DND-41 (cell line): ENCODE measurements around the gene ARHGAP24.
A peak's percentile ranks its signal among the peaks of the same experiment; 100 is the strongest.
"Not testable (repeated sequence)": the region's sequence is repeated elsewhere in the genome, so short reads cannot be mapped to it uniquely, and the experiment has no call there.

Experiments used
- ATAC-seq: fragments of 200-7000 bp; cut with Tn5 transposase; 3 replicates; pipeline ENCODE4 v1.9.1; 2021; ENCODE audit warnings: low read depth; ENCODE audit not compliant: insufficient read depth
- DNase-seq: peaks from one replicate; pipeline ENCODE4 v3.0.0-alpha.2; 2020
- H2AFZ ChIP-seq: 2 replicates; pipeline ENCODE4 v1.6.0; 2012; ENCODE audit warnings: low read depth, low read length
- H3K27ac ChIP-seq: 2 replicates; pipeline ENCODE4 v1.5.1; 2012; ENCODE audit warnings: low read length, inconsistent platforms
- H3K27me3 ChIP-seq: fragments of 200-600 bp; sonication (generic); 2 replicates; pipeline ENCODE4 v1.6.0; 2012; ENCODE audit warnings: low read length, mild to moderate bottlenecking, inconsistent platforms; ENCODE audit not compliant: insufficient read depth, poor library complexity
- H3K36me3 ChIP-seq: 2 replicates; pipeline ENCODE4 v1.5.1; 2012; ENCODE audit warnings: low read length, inconsistent platforms; ENCODE audit not compliant: insufficient read depth
- H3K4me1 ChIP-seq: 2 replicates; pipeline ENCODE4 v1.5.1; 2012; ENCODE audit warnings: mild to moderate bottlenecking, low read length; ENCODE audit not compliant: insufficient read depth
- H3K4me2 ChIP-seq: 2 replicates; pipeline ENCODE4 v1.6.0; 2012; ENCODE audit warnings: mild to moderate bottlenecking, moderate library complexity, low read length, inconsistent platforms; ENCODE audit not compliant: insufficient read depth
- H3K4me3 ChIP-seq, 2 experiments: fragments of 200-600 bp in 1 of 2; shearing (Covaris generic) in 1 of 2; 2 replicates each; pipeline ENCODE4 v1.5.1; 2012 to 2016; ENCODE audit warnings: inconsistent platforms in 2 of 2, low read length in 2 of 2, mild to moderate bottlenecking in 2 of 2, low read depth in 1 of 2, moderate library complexity in 1 of 2
- H3K79me2 ChIP-seq: 2 replicates; pipeline ENCODE4 v1.6.0; 2012; ENCODE audit warnings: low read length, inconsistent platforms; ENCODE audit not compliant: insufficient read depth
- H3K9ac ChIP-seq: 2 replicates; pipeline ENCODE4 v1.6.0; 2012; ENCODE audit warnings: low read depth, mild to moderate bottlenecking, inconsistent platforms, low read length, moderate library complexity
- H3K9me3 ChIP-seq: 2 replicates; pipeline ENCODE4 v1.5.1; 2012; ENCODE audit warnings: low read length, moderate library complexity, mild to moderate bottlenecking, inconsistent platforms; ENCODE audit not compliant: insufficient read depth, severe bottlenecking
- H4K20me1 ChIP-seq: 2 replicates; pipeline ENCODE4 v1.6.0; 2012; ENCODE audit warnings: low read length; ENCODE audit not compliant: insufficient read depth
- EZH2 ChIP-seq: IDR thresholded peaks from 3 replicates; pipeline ENCODE4 v1.6.1; 2012; ENCODE audit warnings: borderline replicate concordance, low read depth, mild to moderate bottlenecking, moderate library complexity, low read length, inconsistent platforms; ENCODE audit not compliant: severe bottlenecking
- TF ChIP-seq, protein P1 (sequence below): IDR thresholded peaks from 2 replicates; pipeline ENCODE4 v1.5.1; 2012; ENCODE audit warnings: borderline replicate concordance, low read length, moderate library complexity, mild to moderate bottlenecking; ENCODE audit not compliant: poor library complexity, severe bottlenecking; ENCODE audit errors: extremely low read depth

The ARHGAP24 gene

DNA sequence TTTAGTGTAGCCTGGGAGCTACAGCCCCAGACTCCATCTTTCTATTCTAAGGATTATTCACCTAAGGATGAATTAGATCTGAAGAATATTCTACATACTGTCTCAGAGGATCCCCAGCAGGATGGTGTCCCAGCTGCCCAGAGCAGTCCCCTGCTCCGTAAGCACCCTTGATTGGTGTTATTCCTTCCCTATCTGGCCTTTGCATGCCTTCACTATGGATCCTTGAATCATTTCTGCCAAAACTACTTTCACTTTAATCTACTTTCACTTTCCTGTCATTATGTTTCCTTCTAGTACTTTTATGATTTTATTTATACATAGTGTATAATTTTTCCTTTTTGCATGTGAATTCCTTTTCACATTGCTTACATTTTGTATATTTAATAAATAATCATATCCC, 39.2 kb downstream of the ARHGAP24 start:
- ATAC-seq, result no peak
- H3K4me1 ChIP-seq, result no peaks in the 10 kb centered on the region

GRCh38 chr4:85514783-85515182, 39.8 kb downstream of the ARHGAP24 start:
- Histone ChIP-seq H3K36me3 (no peaks in the 10 kb centered on the region), H3K9me3 (no peaks in the 10 kb centered on the region), H3K9ac (no peak overlapping the region), H3K27me3 (no peaks in the 10 kb centered on the region), H3K4me3 (no peak overlapping the region), H3K4me2 (no peak overlapping the region), H3K4me1 (no peaks in the 10 kb centered on the region), H3K27ac (no peak overlapping the region), H3K79me2 (no peaks in the 10 kb centered on the region), H2AFZ (no peak overlapping the region), H4K20me1 (no peaks in the 10 kb centered on the region)
- DNase-seq, result no peak
- no peak for ATAC-seq
- TF ChIP-seq, protein P1, sequence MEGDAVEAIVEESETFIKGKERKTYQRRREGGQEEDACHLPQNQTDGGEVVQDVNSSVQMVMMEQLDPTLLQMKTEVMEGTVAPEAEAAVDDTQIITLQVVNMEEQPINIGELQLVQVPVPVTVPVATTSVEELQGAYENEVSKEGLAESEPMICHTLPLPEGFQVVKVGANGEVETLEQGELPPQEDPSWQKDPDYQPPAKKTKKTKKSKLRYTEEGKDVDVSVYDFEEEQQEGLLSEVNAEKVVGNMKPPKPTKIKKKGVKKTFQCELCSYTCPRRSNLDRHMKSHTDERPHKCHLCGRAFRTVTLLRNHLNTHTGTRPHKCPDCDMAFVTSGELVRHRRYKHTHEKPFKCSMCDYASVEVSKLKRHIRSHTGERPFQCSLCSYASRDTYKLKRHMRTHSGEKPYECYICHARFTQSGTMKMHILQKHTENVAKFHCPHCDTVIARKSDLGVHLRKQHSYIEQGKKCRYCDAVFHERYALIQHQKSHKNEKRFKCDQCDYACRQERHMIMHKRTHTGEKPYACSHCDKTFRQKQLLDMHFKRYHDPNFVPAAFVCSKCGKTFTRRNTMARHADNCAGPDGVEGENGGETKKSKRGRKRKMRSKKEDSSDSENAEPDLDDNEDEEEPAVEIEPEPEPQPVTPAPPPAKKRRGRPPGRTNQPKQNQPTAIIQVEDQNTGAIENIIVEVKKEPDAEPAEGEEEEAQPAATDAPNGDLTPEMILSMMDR, result no peak
- TF ChIP-seq EZH2, result no peak

More for the DNA sequence above, 39.2 kb downstream of the ARHGAP24 start:
- TF ChIP-seq, protein P1, result no peak
- TF ChIP-seq EZH2, result no peak
- Histone ChIP-seq H2AFZ (no peak overlapping the region), H3K27ac (no peak overlapping the region), H3K9me3 (no peaks in the 10 kb centered on the region), H3K79me2 (no peaks in the 10 kb centered on the region), H3K36me3 (no peaks in the 10 kb centered on the region), H3K27me3 (no peaks in the 10 kb centered on the region), H4K20me1 (no peaks in the 10 kb centered on the region), H3K4me3 (no peak overlapping the region), H3K9ac (no peak overlapping the region), H3K4me2 (peak overlapping the region; percentile 19; the same call in 1 of the 2 replicates)
- no peak for DNase-seq

DNA sequence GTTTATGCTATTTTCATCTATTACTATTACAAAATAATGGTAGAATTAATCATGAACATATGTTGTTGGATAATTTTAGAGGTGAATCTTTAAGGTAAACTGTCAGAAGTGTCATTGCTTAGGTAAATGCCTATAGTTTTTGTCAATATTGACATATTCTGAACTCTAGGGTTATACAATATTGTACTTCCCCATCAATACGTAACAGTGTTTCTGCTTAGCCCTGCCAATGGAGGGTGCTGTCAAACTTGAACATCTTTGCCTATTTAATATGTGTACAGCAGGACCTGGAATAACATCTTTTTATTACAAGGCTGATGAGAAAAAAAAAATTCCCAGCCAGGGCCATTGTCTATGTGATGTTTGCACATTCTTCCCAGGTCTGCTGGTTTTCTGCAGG, 40.8 kb downstream of the ARHGAP24 start:
- ATAC-seq, result no peak
- no peak overlapping the region for H3K4me3 ChIP-seq
- H3K9ac ChIP-seq, result no peak overlapping the region
- H3K27ac ChIP-seq, result no peak overlapping the region
- no peak for DNase-seq
- no peaks in the 10 kb centered on the region for H3K79me2 ChIP-seq
- H3K4me2 ChIP-seq, result no peak overlapping the region
- no peak overlapping the region for H2AFZ ChIP-seq
- no peaks in the 10 kb centered on the region for H3K27me3 ChIP-seq
- H4K20me1 ChIP-seq, result no peaks in the 10 kb centered on the region
- H3K9me3 ChIP-seq, result no peaks in the 10 kb centered on the region
- H3K36me3 ChIP-seq, result no peaks in the 10 kb centered on the region
- TF ChIP-seq, protein P1, result no peak
- TF ChIP-seq EZH2, result no peak
- no peaks in the 10 kb centered on the region for H3K4me1 ChIP-seq

DNA sequence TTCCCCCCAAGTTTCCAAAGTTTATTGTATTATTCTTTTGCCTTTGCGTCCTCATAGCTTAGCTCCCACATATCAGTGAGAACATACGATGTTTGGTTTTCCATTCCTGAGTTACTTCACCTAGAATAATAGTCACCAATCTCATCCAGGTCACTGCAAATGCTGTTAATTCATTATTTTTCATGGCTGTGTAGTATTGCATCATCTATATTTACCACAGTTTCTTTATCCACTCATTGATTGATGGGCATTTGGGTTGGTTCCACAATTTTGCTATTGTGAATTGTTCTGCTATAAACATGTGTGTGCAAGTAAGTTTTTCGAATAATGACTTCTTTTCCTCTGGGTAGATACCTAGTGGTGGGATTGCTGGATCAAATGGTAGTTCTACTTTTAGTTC, 43.6 kb downstream of the ARHGAP24 start:
- H4K20me1 ChIP-seq, H3K9me3 ChIP-seq, H3K9ac ChIP-seq, H3K27me3 ChIP-seq, H3K4me3 ChIP-seq, H3K27ac ChIP-seq, ATAC-seq, H2AFZ ChIP-seq, DNase-seq, H3K4me1 ChIP-seq, H3K79me2 ChIP-seq, H3K4me2 ChIP-seq, H3K36me3 ChIP-seq: not testable (repeated sequence)
